HepG2 (cell line): Measurements from ENCODE around the gene RESP18. TPM values are rescaled to one million over a fixed set of nuclear protein-coding genes. Genes with fewer than 3 reads are reported as not detected.
A peak's percentile ranks its signal among the peaks of the same experiment; 100 is the strongest.

ENCODE experiments used
- CAMTA2 ChIP-seq: sonication (generic); formaldehyde crosslinking; IDR thresholded peaks from 2 replicates; pipeline ENCODE4 v1.4.0; 2020; ENCODE audit warnings: mild to moderate bottlenecking, missing genetic modification reagents, borderline replicate concordance
- KDM3A ChIP-seq: IDR thresholded peaks from 2 replicates; pipeline ENCODE4 v1.6.1; 2018; ENCODE audit warnings: low read depth, missing compliant biosample characterization
- NFE2L1 ChIP-seq: sonication (generic); formaldehyde crosslinking; IDR thresholded peaks from 2 replicates; pipeline ENCODE4 v1.4.0; 2020; ENCODE audit warnings: missing genetic modification reagents, mild to moderate bottlenecking, borderline replicate concordance
- NFKB2 ChIP-seq: sonication (generic); formaldehyde crosslinking; IDR thresholded peaks from 2 replicates; pipeline ENCODE4 v1.4.0; 2020; ENCODE audit warnings: missing genetic modification reagents, borderline replicate concordance
- SNAPC2 ChIP-seq: sonication (generic); formaldehyde crosslinking; IDR thresholded peaks from 2 replicates; pipeline ENCODE4 v1.8.1; 2022; ENCODE audit warnings: mild to moderate bottlenecking, missing genetic modification reagents
- SYNCRIP ChIP-seq: fragments of 200-400 bp; formaldehyde crosslinking; IDR thresholded peaks from 2 replicates; pipeline ENCODE4 v1.6.1; 2018; ENCODE audit warnings: mild to moderate bottlenecking, low read depth, low read length; ENCODE audit not compliant: insufficient read depth
- TCF7 ChIP-seq: sonication (generic); IDR thresholded peaks from 2 replicates; pipeline ENCODE4 v1.6.1; 2016; ENCODE audit warnings: antibody characterized with exemption, low read depth
- YEATS4 ChIP-seq: sonication (generic); formaldehyde crosslinking; IDR thresholded peaks from 2 replicates; pipeline ENCODE4 v1.4.0; 2020; ENCODE audit warnings: missing genetic modification reagents, borderline replicate concordance
- ZBTB42 ChIP-seq: sonication (generic); formaldehyde crosslinking; IDR thresholded peaks from 2 replicates; pipeline ENCODE4 v1.5.0; 2020; ENCODE audit warnings: mild to moderate bottlenecking, missing genetic modification reagents
- ZNF274 ChIP-seq: sonication (generic); formaldehyde crosslinking; IDR thresholded peaks from 2 replicates; pipeline ENCODE4 v1.5.1; 2020; ENCODE audit warnings: mild to moderate bottlenecking, missing genetic modification reagents
- ZNF432 ChIP-seq: sonication (generic); formaldehyde crosslinking; IDR thresholded peaks from 2 replicates; pipeline ENCODE4 v1.5.0; 2020; ENCODE audit warnings: missing genetic modification reagents, mild to moderate bottlenecking, borderline replicate concordance
- ZNF564 ChIP-seq: sonication (generic); formaldehyde crosslinking; IDR thresholded peaks from 2 replicates; pipeline ENCODE4 v1.8.1; 2023; ENCODE audit warnings: mild to moderate bottlenecking, missing genetic modification reagents
- ZNF580 ChIP-seq: IDR thresholded peaks from 2 replicates; pipeline ENCODE4 v1.6.1; 2016; ENCODE audit warnings: low read depth, borderline replicate concordance
- ZNF724P ChIP-seq: sonication (generic); formaldehyde crosslinking; IDR thresholded peaks from 2 replicates; pipeline ENCODE4 v1.8.0; 2022; ENCODE audit warnings: missing genetic modification reagents, borderline replicate concordance
- ZNF781 ChIP-seq: sonication (generic); formaldehyde crosslinking; IDR thresholded peaks from 2 replicates; pipeline ENCODE4 v1.5.1; 2020; ENCODE audit warnings: borderline replicate concordance, mild to moderate bottlenecking, missing genetic modification reagents; ENCODE audit errors: not compliant biosample characterization
- ZNF850 ChIP-seq: sonication (generic); formaldehyde crosslinking; conservative IDR thresholded peaks from 2 replicates; pipeline ENCODE4 v1.9.0; 2021; ENCODE audit warnings: mild to moderate bottlenecking, missing genetic modification reagents
- polyA plus RNA-seq, 8 experiments: library from polyadenylated mRNA; depleted of rRNA in 3 of 8; stranded (reverse) in 7 of 8; unstranded in 1 of 8; fragments of >200 nt; fragmentation: Illumina TruSeq in 4 of 8; extraction: Trizol in 4 of 8; gene quantifications; 2 replicates each; pipeline versions ENCODE4 v1.2.1 to v1.2.3, GENCODE V29; 2011 to 2016; ENCODE audit warnings: low read depth in 4 of 8, missing spikeins in 1 of 8, mixed read lengths in 1 of 8; ENCODE audit not compliant: insufficient read depth in 1 of 8
- total RNA-seq, 5 experiments: library from RNA; depleted of rRNA; stranded (reverse); fragments of >200 nt; fragmentation: Illumina TruSeq; extraction: Trizol; gene quantifications; 2 replicates each; pipeline ENCODE4 v1.2.3, GENCODE V29; 2016; ENCODE audit warnings: low read depth in 1 of 5
- TF ChIP-seq, protein P1 (sequence below): sonication (generic); formaldehyde crosslinking; IDR thresholded peaks from 2 replicates; pipeline ENCODE4 v1.4.0; 2020; ENCODE audit warnings: mild to moderate bottlenecking, low read depth, missing genetic modification reagents
- TF ChIP-seq, protein P2 (sequence below): IDR thresholded peaks from 2 replicates; pipeline ENCODE4 v1.4.0; 2020; ENCODE audit warnings: mild to moderate bottlenecking, missing genetic modification reagents
- TF ChIP-seq, protein P3 (sequence below): sonication (generic); formaldehyde crosslinking; IDR thresholded peaks from 2 replicates; pipeline ENCODE4 v1.5.0; 2020; ENCODE audit warnings: missing genetic modification reagents
- TF ChIP-seq, protein P4 (sequence below): sonication (generic); formaldehyde crosslinking; IDR thresholded peaks from 2 replicates; pipeline ENCODE4 v1.4.0; 2020; ENCODE audit warnings: missing genetic modification reagents

The RESP18 gene
- total and polyA plus RNA-seq, 2 of the 13 experiments (the other 11 are each of a cell fraction or from before 2014, with no cell fraction given) = not detected

DNA sequence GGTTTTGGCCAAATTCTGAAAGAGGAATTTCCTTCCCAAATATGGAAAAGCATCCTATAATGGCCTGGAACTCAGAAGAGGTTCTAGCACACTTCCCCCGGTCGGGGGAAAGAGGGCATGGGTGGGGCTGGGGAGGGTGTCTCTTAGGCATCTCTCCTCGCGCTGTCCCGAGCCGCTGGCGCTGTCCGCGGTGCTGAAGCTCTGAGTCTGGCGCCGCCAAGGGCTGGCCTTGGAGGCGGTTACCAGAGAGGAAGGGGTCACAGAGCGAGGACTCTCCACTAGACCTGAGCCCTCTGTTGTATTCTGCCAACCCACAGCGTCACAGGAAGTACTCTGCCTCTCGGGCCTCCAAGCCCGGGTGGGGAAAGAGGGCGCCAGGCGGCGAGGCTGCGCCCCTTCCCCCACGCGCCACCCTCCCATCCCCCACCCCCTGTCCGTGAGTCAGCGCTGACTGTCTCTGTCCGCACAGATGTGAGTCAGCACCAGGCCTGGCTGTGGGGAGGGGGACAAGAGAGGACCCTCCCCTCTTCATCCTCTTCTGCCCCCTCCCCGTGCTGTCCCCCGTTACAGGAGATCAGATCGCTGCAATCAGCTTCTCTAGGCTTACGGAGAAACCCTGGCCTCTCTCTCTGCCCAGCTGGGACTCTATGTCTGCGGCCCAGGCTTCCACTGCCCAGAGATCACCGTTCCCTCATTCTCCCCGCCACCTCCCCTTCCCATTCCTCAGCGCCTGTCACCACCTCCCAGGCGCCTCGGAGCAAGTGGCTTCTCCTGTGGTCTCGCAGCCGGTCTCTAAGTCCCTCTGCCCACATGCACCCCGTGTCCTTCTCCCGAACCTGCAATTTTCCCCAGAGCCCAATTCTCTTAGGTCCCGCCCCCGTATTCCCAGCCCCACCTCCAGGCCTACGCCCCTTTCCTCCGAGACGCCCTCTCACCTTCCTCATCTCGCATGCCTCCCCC lies 24.1 kb downstream of the RESP18 start (continued):
- peak; percentile 95; the same call in 1 of the 2 replicates for TF ChIP-seq CAMTA2 (CRISPR knock-in tag)
- TF ChIP-seq ZNF580 = peak; percentile 99
- peak; percentile 93; the same call in 1 of the 2 replicates for TF ChIP-seq ZNF564 (CRISPR knock-in tag)
- TF ChIP-seq, protein P1, sequence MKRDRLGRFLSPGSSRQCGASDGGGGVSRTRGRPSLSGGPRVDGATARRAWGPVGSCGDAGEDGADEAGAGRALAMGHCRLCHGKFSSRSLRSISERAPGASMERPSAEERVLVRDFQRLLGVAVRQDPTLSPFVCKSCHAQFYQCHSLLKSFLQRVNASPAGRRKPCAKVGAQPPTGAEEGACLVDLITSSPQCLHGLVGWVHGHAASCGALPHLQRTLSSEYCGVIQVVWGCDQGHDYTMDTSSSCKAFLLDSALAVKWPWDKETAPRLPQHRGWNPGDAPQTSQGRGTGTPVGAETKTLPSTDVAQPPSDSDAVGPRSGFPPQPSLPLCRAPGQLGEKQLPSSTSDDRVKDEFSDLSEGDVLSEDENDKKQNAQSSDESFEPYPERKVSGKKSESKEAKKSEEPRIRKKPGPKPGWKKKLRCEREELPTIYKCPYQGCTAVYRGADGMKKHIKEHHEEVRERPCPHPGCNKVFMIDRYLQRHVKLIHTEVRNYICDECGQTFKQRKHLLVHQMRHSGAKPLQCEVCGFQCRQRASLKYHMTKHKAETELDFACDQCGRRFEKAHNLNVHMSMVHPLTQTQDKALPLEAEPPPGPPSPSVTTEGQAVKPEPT (CRISPR knock-in tag) = 0 out of 2 replicates have a peak, but pooled peaks have one; percentile 80
- no peak for TF ChIP-seq TCF7
- peak; percentile 100 for TF ChIP-seq NFKB2 (CRISPR knock-in tag)
- no peak for TF ChIP-seq ZNF274 (CRISPR knock-in tag)
- TF ChIP-seq KDM3A (CRISPR knock-in tag) = peak; percentile 67; the same call in 1 of the 2 replicates
- TF ChIP-seq NFE2L1 (CRISPR knock-in tag) = no peak
- TF ChIP-seq, protein P2, sequence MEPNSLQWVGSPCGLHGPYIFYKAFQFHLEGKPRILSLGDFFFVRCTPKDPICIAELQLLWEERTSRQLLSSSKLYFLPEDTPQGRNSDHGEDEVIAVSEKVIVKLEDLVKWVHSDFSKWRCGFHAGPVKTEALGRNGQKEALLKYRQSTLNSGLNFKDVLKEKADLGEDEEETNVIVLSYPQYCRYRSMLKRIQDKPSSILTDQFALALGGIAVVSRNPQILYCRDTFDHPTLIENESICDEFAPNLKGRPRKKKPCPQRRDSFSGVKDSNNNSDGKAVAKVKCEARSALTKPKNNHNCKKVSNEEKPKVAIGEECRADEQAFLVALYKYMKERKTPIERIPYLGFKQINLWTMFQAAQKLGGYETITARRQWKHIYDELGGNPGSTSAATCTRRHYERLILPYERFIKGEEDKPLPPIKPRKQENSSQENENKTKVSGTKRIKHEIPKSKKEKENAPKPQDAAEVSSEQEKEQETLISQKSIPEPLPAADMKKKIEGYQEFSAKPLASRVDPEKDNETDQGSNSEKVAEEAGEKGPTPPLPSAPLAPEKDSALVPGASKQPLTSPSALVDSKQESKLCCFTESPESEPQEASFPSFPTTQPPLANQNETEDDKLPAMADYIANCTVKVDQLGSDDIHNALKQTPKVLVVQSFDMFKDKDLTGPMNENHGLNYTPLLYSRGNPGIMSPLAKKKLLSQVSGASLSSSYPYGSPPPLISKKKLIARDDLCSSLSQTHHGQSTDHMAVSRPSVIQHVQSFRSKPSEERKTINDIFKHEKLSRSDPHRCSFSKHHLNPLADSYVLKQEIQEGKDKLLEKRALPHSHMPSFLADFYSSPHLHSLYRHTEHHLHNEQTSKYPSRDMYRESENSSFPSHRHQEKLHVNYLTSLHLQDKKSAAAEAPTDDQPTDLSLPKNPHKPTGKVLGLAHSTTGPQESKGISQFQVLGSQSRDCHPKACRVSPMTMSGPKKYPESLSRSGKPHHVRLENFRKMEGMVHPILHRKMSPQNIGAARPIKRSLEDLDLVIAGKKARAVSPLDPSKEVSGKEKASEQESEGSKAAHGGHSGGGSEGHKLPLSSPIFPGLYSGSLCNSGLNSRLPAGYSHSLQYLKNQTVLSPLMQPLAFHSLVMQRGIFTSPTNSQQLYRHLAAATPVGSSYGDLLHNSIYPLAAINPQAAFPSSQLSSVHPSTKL (CRISPR knock-in tag) = peak; percentile 68
- no peak for TF ChIP-seq ZNF432
- peak; percentile 80 for TF ChIP-seq YEATS4
- TF ChIP-seq ZBTB42 = no peak
- no peak for TF ChIP-seq ZNF850 (CRISPR knock-in tag)
- TF ChIP-seq, protein P3, sequence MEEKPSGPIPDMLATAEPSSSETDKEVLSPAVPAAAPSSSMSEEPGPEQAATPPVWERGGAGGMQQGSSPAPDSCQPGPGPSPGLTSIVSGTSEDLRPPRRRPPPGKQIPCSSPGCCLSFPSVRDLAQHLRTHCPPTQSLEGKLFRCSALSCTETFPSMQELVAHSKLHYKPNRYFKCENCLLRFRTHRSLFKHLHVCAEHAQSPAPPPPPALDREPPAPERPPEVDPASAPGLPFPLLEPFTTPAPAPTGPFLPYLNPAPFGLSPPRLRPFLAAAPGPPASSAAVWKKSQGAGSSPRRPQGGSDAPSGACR (CRISPR knock-in tag) = peak; percentile 70; the same call in 1 of the 2 replicates
- TF ChIP-seq, protein P4, sequence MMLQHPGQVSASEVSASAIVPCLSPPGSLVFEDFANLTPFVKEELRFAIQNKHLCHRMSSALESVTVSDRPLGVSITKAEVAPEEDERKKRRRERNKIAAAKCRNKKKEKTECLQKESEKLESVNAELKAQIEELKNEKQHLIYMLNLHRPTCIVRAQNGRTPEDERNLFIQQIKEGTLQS (CRISPR knock-in tag) = peak; percentile 83
- peak; percentile 77; the same call in 1 of the 2 replicates for TF ChIP-seq SNAPC2 (CRISPR knock-in tag)
- no peak for TF ChIP-seq SYNCRIP
- peak; percentile 94 for TF ChIP-seq ZNF781
- peak; percentile 83; the same call in 1 of the 2 replicates for TF ChIP-seq ZNF724P (CRISPR knock-in tag)
